Measurements from ENCODE around the gene PDE2A.
A peak's percentile ranks its signal among the peaks of the same experiment; 100 is the strongest.
"Not testable (repeated sequence)": the region's sequence is repeated elsewhere in the genome, so short reads cannot be mapped to it uniquely, and the experiment has no call there.

PDE2A gene

GRCh38 chr11:72577271-72577721 is 96.9 kb downstream of the PDE2A start:
- no peak for DNase-seq (ENCODE audit: low read depth in 2 of 2)

- no peak for DNase-seq (ENCODE audit: low read depth in 2 of 2)
These were observed 97.6 kb downstream of the PDE2A start for GRCh38 chr11:72576661-72577060.

GRCh38 chr11:72576243-72576595 is 98.0 kb downstream of the PDE2A start:
- DNase-seq (ENCODE audit: low read depth in 2 of 2) = no peak

GRCh38 chr11:72575533-72576242 is 98.5 kb downstream of the PDE2A start:
- no peak for DNase-seq (ENCODE audit: low read depth in 2 of 2)

GRCh38 chr11:72574548-72575460 is 99.4 kb downstream of the PDE2A start:
- no peak for DNase-seq (ENCODE audit: low read depth in 2 of 2)

- no peak for DNase-seq (ENCODE audit: low read depth in 2 of 2)
These were observed 100.3 kb downstream of the PDE2A start for GRCh38 chr11:72573855-72574445.

- DNase-seq (ENCODE audit: low read depth in 2 of 2) = no peak
These were observed 101.0 kb downstream of the PDE2A start for GRCh38 chr11:72573072-72573854.

- not testable (repeated sequence) for DNase-seq (ENCODE audit: low read depth in 2 of 2)
These were observed 101.7 kb downstream of the PDE2A start for GRCh38 chr11:72572540-72572939.

GRCh38 chr11:72570893-72571661 is 103.1 kb downstream of the PDE2A start:
- no peak for DNase-seq (ENCODE audit: low read depth in 2 of 2)

GRCh38 chr11:72569966-72570892 is 104.0 kb downstream of the PDE2A start:
- DNase-seq (ENCODE audit: low read depth in 2 of 2) = no peak

- no peak for DNase-seq (ENCODE audit: low read depth in 2 of 2)
These were observed 105.4 kb downstream of the PDE2A start for GRCh38 chr11:72568861-72569260.

GRCh38 chr11:72562431-72562830 is 111.8 kb downstream of the PDE2A start:
- no peak for DNase-seq (ENCODE audit: low read depth in 2 of 2)

GRCh38 chr11:72561856-72562255 is 112.4 kb downstream of the PDE2A start:
- no peak for DNase-seq (ENCODE audit: low read depth in 2 of 2)

GRCh38 chr11:72560864-72561263 is 113.4 kb downstream of the PDE2A start:
- DNase-seq (ENCODE audit: low read depth in 2 of 2) = not testable (repeated sequence)

- DNase-seq (ENCODE audit: low read depth in 2 of 2) = no peak
These were observed 117.8 kb downstream of the PDE2A start for GRCh38 chr11:72556433-72556832.

- not testable (repeated sequence) for DNase-seq (ENCODE audit: low read depth in 2 of 2)
These were observed 119.2 kb downstream of the PDE2A start for GRCh38 chr11:72555014-72555522.

- DNase-seq (ENCODE audit: low read depth in 2 of 2) = peak in 1 of 2 donors; percentile 11
These were observed 120.5 kb downstream of the PDE2A start for GRCh38 chr11:72553706-72554105.

- DNase-seq (ENCODE audit: low read depth in 2 of 2) = no peak
These were observed 121.8 kb downstream of the PDE2A start for GRCh38 chr11:72552399-72552910.

GRCh38 chr11:72551571-72551970 is 122.7 kb downstream of the PDE2A start:
- DNase-seq (ENCODE audit: low read depth in 2 of 2) = no peak

Data from stimulated activated CD8-positive, alpha-beta memory T cell treated with anti-CD3 and anti-CD28 coated beads, Interleukin-2, amount 100 ng/mL, for 48 hours (primary cell).